Ecto neural progenitor cell (in vitro differentiated cells): ENCODE results near the gene CLTA.
"Not testable (repeated sequence)": the region's sequence is repeated elsewhere in the genome, so short reads cannot be mapped to it uniquely, and the experiment has no call there.

ENCODE experiments used
- DNase-seq: peaks from one replicate; pipeline ENCODE4 v3.0.0-alpha.2; 2018; ENCODE audit warnings: low spot score

The CLTA gene

DNA sequence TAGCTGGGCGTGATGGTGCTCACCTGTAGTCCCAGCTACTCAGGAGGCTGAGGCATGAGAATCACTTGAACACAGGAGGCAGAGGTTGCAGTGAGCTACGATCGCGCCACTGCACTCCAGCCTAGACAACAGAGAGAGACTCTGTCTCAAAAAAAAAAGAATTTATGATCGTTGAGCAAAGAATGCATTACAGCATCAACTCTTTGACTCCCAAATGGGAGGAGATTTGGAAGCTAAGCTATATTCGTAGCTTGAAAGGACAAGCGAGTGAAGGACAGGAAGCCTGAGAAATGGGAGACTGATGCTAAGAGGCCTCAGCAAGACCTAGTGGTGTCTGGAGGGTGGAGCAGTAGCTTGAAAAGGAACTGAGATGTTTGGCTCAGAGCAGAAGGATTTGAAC, 31.8 kb upstream of the CLTA start:
- no peak for DNase-seq

DNA sequence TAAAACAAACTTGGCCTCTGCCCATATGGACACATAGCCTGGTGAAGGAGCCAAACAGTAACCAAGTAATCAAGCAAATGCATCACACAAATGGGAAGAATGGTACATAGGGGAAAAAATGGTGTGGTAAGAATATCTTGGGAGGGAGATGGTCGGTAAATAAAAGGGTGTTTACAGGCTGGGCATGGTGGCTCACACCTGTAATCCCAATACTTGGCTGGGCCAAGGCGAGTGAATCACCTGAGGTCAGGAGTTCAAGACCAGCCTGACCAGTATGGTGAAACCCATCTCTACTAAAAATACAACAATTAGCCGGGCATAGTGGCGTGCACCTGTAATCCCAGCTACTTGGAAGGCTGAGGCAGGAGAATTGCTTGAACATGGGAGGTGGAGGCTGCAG, 31.2 kb upstream of the CLTA start:
- DNase-seq, result not testable (repeated sequence)

DNA sequence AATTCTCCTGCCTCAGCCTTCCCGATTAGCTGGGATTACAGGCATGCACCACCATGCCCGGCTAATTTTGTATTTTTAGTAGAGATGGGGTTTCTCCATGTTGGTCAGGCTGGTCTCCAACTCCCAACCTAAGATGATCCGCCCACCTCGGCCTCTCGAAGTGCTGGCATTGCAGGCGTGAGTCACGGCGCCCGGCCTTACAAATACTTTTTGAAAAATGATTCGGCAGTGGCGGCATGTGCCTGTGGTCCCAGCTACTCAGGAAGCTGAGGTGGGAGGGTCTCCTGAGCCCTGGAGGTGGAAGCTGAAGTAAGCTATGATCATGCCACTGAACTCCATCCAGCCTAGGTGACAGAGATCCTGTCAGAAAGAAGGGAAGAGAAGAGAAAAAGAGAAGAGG, 30.6 kb upstream of the CLTA start:
- DNase-seq, result not testable (repeated sequence)

DNA sequence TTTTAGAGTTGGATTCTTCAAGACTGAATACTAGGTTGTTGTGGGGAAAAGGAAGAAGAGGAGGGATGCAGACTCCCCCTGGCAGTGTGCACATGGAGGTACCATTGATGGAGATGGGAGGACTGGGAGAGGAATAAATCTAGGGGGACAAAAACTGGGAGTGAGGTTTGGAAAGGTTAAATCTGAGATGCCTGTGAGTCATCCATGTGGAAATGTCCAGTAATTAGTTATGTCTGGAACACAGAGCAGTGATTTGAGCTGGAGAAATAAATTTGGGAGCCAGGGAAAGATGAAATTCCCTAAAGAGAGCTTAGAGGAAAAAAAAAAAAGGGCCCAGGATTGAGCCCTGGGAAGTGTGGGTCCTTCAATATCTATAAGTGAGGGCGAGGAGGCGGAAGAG, 29.5 kb upstream of the CLTA start:
- no peak for DNase-seq

DNA sequence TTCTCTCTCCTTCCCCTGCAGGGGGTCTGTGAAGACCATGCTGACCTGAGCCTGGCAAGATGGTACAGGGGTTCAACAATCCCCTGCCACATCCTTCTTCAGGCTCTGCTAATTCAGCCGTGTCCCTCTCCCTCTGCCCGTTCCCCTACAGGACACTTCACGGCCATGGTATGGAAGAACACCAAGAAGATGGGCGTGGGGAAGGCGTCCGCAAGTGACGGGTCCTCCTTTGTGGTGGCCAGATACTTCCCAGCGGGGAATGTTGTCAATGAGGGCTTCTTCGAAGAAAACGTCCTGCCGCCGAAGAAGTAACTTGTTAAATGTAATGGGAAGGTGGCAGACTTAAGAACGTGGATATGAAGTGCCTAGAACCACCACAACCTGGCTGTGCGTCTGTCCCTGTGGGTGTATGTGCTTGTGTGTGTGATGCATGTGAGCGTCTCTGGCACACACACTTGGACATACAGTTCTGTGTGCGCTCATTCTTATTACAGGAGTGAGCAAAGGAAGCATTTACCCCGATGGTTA, 28.4 kb upstream of the CLTA start:
- DNase-seq, result no peak

DNA sequence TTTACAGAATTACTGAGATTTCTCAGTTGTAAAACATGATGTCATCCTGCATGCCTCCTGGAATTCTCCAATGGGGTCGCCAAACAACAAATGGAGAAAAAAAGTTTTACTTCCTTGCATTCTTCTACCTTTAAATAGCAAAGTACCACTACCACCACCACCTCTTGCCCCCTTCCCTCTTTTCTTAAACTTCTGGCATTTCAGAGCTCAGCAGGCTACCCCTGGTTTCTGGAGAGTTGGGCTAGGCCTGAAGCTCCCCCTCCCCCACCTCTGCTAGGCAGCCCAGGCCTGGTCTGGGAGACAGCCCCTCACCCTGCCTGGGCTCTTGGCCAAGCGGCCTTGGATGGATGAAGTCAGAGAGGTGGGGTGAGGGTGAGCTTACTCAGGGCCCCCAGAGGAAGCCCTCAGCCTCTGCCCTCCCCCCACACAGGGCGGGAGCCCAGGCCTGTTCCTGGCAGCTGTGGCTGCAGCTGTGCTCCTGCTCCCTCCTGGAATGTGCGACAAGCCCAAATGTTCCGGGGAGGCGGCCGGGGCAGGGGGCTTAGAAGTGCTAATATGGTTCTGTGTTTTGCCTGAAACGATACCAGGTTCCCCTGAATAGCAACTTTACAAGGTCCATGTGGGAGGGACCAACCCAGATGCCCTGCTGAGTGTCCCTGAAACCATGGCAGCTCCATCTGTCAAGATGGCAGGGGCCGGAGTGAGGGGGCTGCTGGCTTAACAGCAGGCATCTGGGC, 27.5 kb upstream of the CLTA start:
- peak; percentile 78 for DNase-seq

DNA sequence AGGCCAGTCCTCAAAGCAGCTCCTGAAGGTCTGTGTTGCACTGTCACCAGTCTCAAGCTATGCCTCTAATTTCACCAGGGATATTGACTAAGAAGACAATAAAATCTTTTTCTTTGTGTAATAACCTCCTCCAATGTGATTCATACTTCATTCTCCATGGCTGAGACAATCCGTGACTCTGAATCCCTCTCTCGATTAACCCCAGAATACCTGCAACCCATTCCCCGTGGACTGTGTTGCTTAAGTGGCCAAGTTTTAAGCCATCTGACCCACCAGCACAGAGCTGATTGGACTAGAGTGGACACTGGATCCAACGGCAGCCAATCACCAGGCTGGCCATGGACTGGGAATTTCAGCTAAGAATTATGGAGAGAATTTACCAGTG, 26.9 kb upstream of the CLTA start:
- no peak for DNase-seq

DNA sequence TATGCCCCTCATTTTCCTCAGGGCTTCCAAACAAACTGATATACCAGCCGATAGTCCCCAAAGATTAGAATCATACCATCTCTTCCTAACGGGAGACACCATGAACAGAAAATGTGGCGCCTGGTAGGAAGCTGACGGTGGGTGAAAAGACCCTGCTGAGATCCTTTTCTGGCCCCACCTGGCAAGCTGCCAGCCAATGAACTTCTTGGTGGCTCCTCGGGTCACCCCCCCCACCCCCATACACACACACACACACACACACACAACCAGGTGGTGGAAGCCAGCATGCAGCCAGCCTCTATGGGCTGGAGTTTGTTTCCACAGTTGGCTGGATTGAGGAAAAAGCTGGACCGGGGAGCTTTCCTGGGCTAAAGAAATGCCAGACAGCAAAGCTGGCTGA, 26.3 kb upstream of the CLTA start:
- no peak for DNase-seq

DNA sequence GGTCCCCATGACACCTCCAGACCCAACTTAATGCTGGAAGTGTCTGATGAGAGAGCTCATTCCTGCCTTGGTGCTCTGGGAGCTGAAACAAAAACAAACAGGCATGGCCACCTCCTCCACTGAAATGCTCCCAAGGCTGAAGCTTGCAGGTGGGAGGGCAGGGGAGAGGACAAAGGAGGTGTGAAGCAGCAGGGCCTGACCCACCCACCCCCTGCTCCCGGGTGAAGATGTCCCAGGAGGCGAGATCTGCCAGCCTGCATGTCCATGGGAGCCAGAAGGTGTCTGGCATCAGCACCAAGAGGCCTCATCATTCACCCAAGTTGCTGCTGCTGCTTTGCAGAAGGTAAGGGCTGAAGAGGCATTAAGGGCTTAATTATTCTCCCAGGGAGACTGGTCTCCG, 25.7 kb upstream of the CLTA start:
- no peak for DNase-seq

DNA sequence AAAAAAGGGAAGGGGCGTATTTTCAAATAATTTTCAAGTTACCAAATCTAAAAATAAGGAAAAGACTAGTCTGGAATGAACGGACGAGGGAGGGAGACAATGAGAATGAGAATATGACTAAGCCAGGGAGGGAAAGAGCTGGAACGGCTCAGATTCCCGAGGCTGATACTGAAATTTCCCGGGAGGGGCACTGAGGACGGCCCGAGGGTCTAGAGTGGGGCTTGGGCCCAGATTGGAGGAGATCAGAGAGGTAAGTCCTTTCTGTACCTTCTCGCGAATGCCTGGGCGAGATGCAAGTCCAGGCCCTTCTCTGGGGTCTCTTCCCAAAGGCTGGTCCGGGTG, 24.9 kb upstream of the CLTA start:
- no peak for DNase-seq

DNA sequence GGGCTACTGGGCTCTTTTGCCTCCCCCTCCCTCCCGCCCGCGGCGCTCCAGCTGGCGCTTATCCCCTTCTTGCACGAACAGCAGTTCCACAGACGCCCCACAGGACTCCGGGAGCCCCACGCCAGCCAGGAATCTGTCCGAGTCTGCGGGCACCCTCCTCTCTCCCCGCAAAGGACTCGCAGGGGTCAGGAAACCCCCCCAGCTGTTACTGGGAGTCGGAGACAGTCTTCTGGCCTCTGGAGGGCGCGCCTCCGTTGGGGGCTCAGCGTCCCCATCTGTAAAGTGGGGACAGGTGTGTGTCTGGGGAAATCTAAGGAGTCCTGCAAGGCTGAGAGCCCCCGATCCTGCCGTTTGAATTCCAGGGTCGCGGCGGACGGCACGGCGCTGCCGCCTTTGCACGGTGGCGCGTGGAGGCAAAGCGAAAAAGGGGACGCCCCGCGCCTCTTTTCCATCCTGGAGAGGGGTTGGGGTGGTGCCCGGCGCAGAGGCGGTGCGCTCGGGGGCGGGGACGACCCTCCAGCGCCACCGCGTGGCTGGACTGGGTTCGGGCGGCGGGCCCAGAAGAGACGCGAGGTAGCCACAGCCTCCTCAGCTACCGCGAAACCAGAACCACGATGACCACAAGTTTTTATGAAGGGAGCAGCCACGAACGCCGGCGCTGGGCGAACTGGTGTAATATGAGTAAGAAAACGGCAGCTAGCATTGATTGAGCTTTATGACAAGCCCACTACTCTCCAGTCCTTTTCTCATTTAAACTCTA, 24.4 kb upstream of the CLTA start:
- DNase-seq, result peak; percentile 86

DNA sequence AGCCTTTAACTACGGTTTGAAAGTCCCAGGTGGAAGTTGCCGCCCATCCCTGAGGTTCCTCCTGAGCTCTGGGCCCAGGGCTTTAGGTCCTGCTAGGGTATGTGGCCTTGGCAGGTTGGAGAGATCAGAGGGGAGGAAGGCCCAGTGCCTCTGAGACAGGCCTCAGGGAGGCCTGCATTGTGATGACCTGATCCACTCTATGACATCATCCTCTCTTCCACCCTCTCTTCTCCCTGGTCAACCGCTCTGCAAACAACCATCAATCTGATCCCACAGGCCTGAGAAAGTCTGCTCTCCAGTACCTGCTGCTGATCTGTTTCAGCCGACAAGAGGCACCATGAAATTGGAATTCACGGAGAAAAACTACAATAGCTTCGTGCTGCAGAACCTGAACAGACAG, 21.6 kb upstream of the CLTA start, which contains the start of gene CCIN:
TSS of gene CCIN (plus strand) at position 223 of the 400 bp plus-strand sequence. CDS start at position 338, 115 bp downstream.
- no peak for DNase-seq

DNA sequence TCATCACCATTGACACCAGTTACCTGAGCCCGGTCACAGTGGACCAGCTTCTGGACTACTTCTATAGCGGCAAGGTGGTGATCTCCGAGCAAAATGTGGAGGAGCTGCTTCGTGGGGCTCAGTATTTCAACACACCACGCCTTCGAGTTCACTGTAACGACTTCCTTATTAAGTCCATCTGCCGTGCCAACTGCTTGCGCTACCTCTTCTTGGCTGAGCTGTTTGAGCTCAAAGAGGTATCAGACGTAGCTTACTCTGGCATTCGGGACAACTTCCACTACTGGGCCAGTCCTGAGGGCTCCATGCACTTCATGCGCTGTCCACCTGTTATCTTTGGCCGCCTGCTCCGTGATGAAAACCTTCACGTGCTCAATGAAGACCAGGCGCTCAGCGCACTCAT, 21.0 kb upstream of the CLTA start:
- DNase-seq, result no peak

DNA sequence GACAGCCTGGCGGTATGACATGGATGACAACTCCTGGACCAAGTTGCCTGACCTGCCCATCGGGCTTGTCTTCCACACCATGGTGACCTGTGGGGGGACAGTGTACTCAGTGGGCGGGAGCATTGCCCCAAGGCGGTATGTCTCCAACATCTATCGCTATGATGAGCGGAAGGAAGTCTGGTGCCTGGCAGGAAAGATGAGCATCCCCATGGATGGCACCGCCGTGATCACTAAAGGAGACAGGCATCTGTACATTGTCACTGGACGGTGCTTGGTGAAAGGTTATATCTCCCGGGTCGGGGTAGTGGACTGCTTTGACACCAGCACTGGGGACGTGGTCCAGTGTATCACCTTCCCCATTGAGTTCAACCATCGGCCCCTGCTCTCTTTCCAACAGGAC, 20.2 kb upstream of the CLTA start:
- no peak for DNase-seq

DNA sequence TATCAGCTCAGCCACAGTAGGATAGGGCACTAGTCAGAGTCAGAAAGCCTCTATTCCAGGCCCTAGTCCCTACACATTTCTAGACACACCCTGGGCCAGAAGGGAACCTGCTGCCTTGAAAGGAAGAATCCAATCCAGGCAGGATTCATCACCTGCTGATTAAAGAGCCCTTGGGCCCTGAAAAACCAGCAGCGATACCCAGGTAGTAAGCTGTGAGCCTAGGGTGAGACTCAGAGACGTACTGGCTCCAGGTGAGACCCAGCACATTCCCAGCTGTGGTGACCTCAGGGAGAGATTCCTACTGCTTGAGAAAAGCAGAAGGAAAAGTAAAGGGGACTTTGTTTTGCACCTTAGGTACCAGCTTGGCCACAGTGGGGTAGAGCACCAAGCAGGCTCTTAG, 16.9 kb upstream of the CLTA start:
- DNase-seq, result no peak

DNA sequence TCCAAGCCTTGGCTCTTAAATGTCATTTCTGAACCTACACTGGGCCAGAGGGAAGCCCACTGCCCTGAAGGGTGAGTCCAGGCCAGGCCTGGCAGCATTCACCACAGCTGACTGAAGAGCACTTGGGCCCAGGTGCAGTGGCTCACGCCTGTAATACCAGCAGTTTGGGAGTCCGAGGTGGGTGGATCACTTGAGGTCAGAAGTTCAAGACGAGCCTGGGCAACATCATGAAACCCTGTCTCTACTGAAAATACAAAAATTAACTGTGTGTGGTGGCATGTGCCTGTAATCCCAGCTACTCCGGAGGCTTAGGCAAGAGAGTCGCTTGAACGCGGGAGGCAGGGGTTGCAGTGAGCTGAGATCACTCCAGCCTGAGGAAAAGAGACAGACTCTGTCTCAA, 16.4 kb upstream of the CLTA start:
- no peak for DNase-seq

DNA sequence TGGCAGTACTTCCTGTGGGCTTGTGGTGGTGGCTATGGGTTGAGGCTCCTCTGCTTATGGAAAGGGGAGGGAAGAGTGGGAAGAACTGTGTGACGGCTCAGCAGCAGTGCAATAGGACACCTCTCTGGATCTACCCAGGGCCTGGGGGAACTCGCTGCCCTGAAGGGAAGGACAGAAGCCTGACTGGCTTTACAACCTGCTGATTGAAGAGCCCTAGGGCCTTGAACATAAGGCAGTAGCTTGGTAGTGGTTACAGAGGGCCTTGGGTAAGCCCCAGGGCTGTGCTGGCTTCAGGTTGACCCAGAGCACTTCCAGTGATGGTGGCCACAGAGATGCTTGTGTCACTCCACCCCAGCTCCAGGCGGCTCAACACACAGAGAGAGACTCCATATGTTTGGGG, 16.0 kb upstream of the CLTA start:
- no peak for DNase-seq

DNA sequence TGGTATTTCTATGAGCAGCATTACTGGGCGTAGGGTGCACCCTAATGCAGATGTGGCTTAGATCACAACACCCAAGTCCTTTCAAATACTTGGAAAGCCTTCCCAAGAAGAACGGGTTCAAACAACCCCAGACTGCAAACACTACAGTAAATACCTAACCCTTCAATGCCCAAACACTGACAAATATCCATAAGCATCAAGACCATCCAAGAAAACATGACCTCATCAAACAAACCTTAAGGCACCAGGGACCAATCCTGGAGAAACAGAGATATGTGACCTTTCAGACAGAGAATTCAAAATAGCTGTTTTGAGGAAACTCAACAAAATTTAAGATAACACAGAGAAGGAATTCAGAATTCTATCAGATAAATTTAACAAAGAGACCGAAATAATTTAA, 15.5 kb upstream of the CLTA start:
- not testable (repeated sequence) for DNase-seq

DNA sequence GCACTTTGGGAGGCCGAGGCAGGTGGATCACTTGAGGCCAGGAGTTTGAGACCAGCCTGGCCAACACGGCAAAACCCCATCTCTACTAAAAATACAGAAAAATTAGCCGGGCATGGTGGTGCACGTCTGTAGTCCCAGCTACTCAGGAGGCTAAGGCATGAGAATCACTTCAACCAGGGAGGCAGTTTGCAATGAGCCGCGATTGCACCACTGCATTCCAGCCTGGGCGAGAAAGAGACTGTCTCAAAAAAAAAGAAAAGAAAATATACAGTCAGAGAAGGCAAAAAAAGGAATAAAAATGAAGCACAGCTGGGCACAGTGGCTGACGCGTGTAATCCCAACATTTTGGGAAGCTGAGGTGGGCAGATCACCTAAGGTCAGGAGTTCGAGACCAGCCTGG, 14.2 kb upstream of the CLTA start:
- not testable (repeated sequence) for DNase-seq

DNA sequence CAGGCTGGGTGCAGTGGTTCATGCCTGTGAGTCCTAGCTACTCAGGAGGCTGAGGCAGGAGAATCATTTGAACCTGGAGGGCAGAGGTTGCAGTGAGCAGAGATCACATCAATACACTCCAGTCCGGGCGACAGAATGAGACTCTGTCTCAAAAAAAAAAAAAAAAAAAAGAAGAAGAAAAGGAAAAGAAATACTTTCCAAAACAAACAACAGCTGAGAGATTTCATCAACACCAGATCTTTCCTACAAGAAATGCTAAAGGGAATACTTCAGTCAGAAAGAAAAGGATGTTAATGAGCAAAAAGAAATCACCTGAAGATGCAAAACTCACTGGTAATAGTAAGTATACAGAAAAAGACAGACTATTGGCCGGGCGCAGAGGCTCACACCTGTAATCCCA, 13.2 kb upstream of the CLTA start:
- DNase-seq, result no peak

DNA sequence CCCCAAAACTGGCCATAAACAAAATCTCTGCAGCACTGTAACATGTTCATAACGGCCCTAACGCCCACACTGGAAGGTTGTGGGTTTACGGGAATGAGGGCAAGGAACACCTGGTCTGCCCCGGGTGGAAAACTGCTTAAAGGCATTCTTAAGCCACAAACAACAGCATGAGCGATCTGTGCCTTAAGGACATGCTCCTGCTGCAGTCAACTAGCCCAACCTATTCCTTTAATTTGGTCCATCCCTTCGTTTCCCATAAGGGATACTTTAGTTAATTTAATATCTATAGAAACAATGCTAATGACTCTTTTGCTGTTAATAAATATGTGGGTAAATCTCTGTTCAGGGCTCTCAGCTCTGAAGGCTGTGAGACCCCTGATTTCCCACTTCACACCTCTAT, 10.5 kb upstream of the CLTA start:
- not testable (repeated sequence) for DNase-seq

DNA sequence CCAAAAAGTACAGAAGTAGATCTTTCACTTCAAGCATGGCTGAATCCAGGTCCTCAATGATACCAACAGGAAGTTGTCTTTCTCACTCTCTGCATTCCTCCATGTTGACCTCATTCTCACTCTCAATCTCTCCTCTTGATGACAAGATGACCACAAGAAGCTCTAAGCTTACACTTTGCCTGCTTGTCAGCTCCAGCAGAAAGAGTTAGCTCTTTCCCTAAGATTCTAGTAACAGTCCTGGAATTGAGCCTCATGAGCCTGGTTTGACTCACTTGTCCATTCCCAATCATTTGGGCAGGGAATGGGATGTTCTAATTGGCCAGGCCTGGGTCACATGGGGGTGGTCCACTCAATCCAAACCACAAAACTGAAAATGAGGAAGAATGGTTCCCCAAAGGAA, 3.3 kb upstream of the CLTA start:
- no peak for DNase-seq

DNA sequence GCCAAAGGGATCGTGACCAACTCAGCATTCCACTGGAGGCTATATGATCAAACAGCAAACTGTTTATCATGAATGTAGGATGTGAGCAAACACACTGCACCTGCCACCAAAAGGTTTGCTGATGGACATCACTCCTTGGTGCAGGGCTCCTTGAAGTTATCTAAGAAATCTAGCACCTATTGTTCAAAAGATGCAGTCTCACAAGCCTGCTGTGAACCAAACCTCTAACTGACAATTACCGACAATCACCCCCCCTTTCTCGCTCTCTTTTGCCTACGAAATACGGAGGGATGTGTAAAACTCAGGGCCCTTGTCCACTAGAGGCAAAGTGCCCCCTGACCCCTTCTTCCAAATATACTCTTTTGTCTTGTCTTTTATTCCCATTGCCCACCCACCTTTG, 2.5 kb upstream of the CLTA start:
- no peak for DNase-seq

DNA sequence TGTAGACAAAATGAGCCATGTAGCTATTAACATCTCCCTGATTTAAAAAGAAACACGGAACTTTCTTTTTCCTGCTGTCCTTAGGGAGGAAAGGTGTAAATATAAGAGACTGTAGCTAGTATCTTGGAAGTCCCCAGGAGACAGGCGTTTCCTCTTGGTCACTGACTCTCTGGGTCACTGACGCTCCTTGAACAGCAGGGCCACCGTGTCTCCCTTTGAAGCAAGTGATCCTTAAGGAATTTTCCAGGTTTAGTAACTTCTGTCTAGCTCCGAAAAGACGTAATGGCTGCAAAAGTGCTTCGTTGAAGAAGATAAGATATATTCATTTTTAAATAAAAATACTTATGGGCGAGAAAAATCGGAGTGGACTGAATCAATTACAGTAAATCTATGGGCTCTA, 745 bp upstream of the CLTA start:
- DNase-seq, result no peak
